ENCODE data around the gene LIN7A. TPM values are rescaled to one million over a fixed set of nuclear protein-coding genes. Genes with fewer than 3 reads are reported as not detected.

Gene LIN7A
- total RNA-seq, 1 donor from 2014 or later = 27.7 TPM

DNA sequence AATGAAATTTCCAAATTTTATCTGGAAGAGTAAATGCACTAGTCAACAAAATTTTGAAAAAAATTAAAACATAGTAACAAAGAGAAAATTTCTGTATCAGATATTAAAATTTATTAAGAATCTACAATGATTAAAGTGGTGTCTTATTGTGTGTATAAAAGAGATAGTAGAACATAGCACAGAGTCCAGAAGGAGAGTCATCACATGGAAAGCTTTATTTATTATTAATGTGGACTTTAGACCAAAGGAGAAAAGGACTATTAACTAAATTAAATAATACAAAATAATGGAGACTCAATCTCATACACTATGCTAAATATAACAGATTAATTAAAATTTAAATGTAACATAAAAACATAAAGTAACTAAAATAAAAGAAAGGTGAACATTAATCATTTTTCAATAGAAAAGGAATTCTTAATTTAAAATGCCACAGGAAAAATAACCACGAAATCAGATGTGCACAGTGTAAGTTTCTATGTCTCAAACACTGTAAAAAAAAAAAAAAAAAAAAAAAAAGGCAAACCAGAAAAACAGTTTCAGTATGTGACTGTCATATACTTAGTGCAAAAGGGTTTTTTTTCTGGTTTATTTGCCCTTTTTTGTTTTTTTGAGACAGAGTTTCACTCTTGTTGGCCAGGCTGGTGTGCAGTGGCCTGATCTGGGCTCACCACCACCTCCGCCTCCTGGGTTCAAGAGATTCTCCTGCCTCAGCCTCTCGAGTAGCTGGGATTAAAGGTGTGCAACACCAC is 125.6 kb downstream of the LIN7A start:
- peaks cover 22% of the 10 kb centered on the region for H3K36me3 Mint-ChIP-seq (ENCODE audit: unreplicated experiment)
- no peaks in the 10 kb centered on the region for H3K4me1 Mint-ChIP-seq (ENCODE audit: unreplicated experiment)
- no peaks in the 10 kb centered on the region for H3K9me3 Mint-ChIP-seq (ENCODE audit: unreplicated experiment)
- H3K27me3 Mint-ChIP-seq (ENCODE audit: unreplicated experiment) = no peaks in the 10 kb centered on the region
- H3K4me3 Mint-ChIP-seq (ENCODE audit: unreplicated experiment) = no peak overlapping the region
- TF ChIP-seq, protein P1, sequence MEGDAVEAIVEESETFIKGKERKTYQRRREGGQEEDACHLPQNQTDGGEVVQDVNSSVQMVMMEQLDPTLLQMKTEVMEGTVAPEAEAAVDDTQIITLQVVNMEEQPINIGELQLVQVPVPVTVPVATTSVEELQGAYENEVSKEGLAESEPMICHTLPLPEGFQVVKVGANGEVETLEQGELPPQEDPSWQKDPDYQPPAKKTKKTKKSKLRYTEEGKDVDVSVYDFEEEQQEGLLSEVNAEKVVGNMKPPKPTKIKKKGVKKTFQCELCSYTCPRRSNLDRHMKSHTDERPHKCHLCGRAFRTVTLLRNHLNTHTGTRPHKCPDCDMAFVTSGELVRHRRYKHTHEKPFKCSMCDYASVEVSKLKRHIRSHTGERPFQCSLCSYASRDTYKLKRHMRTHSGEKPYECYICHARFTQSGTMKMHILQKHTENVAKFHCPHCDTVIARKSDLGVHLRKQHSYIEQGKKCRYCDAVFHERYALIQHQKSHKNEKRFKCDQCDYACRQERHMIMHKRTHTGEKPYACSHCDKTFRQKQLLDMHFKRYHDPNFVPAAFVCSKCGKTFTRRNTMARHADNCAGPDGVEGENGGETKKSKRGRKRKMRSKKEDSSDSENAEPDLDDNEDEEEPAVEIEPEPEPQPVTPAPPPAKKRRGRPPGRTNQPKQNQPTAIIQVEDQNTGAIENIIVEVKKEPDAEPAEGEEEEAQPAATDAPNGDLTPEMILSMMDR (IDR thresholded peaks at IDR 0.05) = no peak
- no peak for DNase-seq (ENCODE audit: extremely low spot score, unreplicated experiment)
- H3K27ac Mint-ChIP-seq (ENCODE audit: unreplicated experiment) = no peak overlapping the region

DNA sequence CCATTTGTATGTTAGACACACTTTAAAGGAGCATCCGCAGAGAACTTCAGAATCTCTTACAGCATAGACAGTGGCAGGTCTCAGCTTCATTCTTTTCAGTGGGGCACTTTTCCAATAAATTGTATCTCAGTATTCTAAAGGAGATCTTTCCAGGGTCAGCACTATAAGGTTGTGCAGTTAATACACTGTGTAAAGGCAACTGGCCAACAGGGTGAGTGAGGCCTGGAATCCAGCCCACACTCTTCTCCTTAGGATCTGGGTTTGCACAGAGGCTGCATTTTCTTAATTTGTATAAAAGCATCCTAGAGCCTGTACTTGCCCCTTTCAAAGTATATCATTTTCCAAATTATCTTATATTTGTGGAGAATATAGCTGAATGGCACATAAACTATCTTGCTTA is 126.9 kb downstream of the LIN7A start:
- Mint-ChIP-seq H3K27me3 (ENCODE audit: unreplicated experiment) (no peaks in the 10 kb centered on the region), H3K9me3 (ENCODE audit: unreplicated experiment) (no peaks in the 10 kb centered on the region), H3K27ac (ENCODE audit: unreplicated experiment) (no peak overlapping the region), H3K4me1 (ENCODE audit: unreplicated experiment) (no peaks in the 10 kb centered on the region), H3K36me3 (ENCODE audit: unreplicated experiment) (peaks cover 25% of the 10 kb centered on the region), H3K4me3 (ENCODE audit: unreplicated experiment) (no peak overlapping the region)
- DNase-seq (ENCODE audit: extremely low spot score, unreplicated experiment) = no peak
- TF ChIP-seq, protein P1 (IDR thresholded peaks at IDR 0.05) = no peak

DNA sequence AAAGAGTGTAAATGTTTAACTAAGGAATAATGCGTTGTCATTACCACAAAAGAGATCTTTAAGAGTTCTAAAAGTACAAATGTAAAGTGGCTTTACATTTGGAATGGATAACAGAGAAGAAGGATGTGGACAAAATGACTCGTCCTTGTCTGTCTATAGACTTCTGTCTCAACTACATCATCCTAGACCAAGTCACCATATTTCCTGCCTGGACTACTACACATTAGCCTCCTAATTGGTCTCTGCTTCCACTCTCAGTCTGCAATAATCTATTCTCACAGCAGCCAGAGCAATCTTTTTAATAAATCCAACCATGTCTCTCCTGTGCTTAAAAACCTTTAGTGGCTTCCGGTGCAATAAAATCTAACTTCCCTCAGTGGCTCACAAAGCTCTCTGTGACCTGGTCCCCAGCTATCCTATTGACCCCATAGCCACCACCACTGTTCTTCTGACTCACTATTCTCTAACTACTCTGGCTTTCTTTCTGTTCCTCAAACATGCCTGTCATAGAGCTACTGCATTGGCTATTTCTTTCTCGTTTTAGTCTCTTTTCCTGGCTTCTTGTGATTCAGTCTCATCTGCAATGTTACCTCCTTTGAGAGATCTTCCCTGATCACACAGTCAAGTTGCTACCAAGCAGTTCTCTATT is 130.0 kb downstream of the LIN7A start:
- Mint-ChIP-seq H3K27ac (ENCODE audit: unreplicated experiment) (no peak overlapping the region), H3K4me1 (ENCODE audit: unreplicated experiment) (no peaks in the 10 kb centered on the region), H3K9me3 (ENCODE audit: unreplicated experiment) (no peaks in the 10 kb centered on the region), H3K27me3 (ENCODE audit: unreplicated experiment) (no peaks in the 10 kb centered on the region), H3K4me3 (ENCODE audit: unreplicated experiment) (no peak overlapping the region), H3K36me3 (ENCODE audit: unreplicated experiment) (peaks cover 37% of the 10 kb centered on the region)
- no peak for DNase-seq (ENCODE audit: extremely low spot score, unreplicated experiment)
- TF ChIP-seq, protein P1 (IDR thresholded peaks at IDR 0.05) = no peak

DNA sequence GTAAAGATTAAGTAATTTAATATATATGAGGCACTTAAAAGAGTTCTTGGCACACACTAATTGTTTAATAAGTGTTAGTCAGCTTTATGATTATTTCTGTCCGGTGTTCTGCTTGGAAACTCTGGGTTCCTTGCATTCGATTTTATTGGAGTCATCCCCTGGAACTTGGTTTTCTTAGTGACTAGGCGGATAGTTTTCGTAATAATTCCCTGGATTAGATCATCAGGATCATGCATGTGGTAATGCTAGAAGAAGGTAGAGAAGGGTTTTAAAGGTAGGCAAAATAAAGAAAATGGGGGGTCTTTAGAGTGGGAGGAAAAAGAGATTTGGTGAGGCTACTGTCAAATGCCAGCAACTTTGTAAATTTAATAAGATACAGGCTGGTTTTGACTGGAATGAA is 132.6 kb downstream of the LIN7A start:
- Mint-ChIP-seq H3K36me3 (ENCODE audit: unreplicated experiment) (peaks cover 32% of the 10 kb centered on the region), H3K27ac (ENCODE audit: unreplicated experiment) (no peak overlapping the region), H3K27me3 (ENCODE audit: unreplicated experiment) (no peaks in the 10 kb centered on the region), H3K4me3 (ENCODE audit: unreplicated experiment) (no peak overlapping the region), H3K9me3 (ENCODE audit: unreplicated experiment) (no peaks in the 10 kb centered on the region), H3K4me1 (ENCODE audit: unreplicated experiment) (no peaks in the 10 kb centered on the region)
- TF ChIP-seq, protein P1 (IDR thresholded peaks at IDR 0.05) = no peak
- DNase-seq (ENCODE audit: extremely low spot score, unreplicated experiment) = no peak

DNA sequence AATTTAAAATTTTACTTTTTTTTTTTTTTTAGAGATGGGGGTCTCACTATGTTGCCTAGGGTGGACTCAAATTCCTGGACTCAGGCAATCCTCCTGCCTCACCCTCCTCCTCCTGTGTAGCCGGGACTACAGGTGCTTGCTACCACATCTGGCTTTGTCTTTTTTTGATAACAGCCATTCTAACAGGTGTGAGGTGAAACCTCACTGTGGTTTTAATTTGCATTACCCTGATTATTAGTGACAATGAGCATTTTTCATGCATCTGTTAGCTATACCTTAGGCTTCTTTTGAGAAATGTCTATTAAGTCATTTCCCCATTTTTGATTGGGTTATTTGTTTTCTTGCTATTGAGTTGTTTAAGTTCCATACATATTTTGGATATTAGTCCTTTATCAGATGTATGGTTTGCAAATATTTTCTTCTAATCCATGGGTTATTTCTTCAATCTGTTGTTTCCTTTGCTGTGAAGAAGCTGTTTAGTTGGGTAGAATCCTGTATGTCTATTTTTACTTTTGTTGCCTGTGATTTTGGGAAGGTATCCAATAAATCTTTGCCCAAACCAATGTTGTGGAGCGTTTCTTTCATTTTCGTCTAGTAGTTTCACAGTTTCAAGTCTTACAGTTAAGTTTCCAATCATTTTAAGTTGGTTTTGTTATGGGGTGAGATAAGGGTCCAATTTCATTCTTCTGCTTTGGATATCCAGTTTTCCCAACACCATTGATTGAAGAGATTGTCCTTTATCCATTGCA is 134.9 kb downstream of the LIN7A start:
- H3K4me1 Mint-ChIP-seq (ENCODE audit: unreplicated experiment) = peaks cover 3% of the 10 kb centered on the region
- no peak overlapping the region for H3K27ac Mint-ChIP-seq (ENCODE audit: unreplicated experiment)
- TF ChIP-seq, protein P1 (IDR thresholded peaks at IDR 0.05) = no peak
- no peaks in the 10 kb centered on the region for H3K27me3 Mint-ChIP-seq (ENCODE audit: unreplicated experiment)
- DNase-seq (ENCODE audit: extremely low spot score, unreplicated experiment) = no peak
- no peak overlapping the region for H3K4me3 Mint-ChIP-seq (ENCODE audit: unreplicated experiment)
- H3K36me3 Mint-ChIP-seq (ENCODE audit: unreplicated experiment) = peaks cover 33% of the 10 kb centered on the region
- no peaks in the 10 kb centered on the region for H3K9me3 Mint-ChIP-seq (ENCODE audit: unreplicated experiment)

Data from osteocyte (in vitro differentiated cells).